Hematopoietic multipotent progenitor cell treated with erythropoietin and hydrocortisone succinate and interleukin-3 and kit ligand, for 4 days (in vitro differentiated cells): ENCODE measurements around the gene ALDH1B1.
"Not testable (repeated sequence)": the region's sequence is repeated elsewhere in the genome, so short reads cannot be mapped to it uniquely, and the experiment has no call there.

Source experiments
- DNase-seq: peaks from one replicate; pipeline ENCODE4 v3.0.0-alpha.2; 2015

ALDH1B1 gene

GRCh38 chr9:38362852-38363588 lies 29.5 kb upstream of the ALDH1B1 start:
- peak; percentile 87 for DNase-seq

- no peak for DNase-seq
Measured at GRCh38 chr9:38363589-38363925, 28.9 kb upstream of the ALDH1B1 start.

GRCh38 chr9:38367898-38368297 lies 24.6 kb upstream of the ALDH1B1 start:
- no peak for DNase-seq

GRCh38 chr9:38368731-38369130 lies 23.8 kb upstream of the ALDH1B1 start:
- DNase-seq: no peak

- no peak for DNase-seq
Measured at GRCh38 chr9:38370176-38370575, 22.3 kb upstream of the ALDH1B1 start.

GRCh38 chr9:38371495-38371894 lies 21.0 kb upstream of the ALDH1B1 start:
- DNase-seq: peak; percentile 54

GRCh38 chr9:38372762-38373619 lies 19.5 kb upstream of the ALDH1B1 start:
- DNase-seq: no peak

- no peak for DNase-seq
Measured at GRCh38 chr9:38373679-38374078, 18.8 kb upstream of the ALDH1B1 start.

- no peak for DNase-seq
Measured at GRCh38 chr9:38374847-38375571, 17.5 kb upstream of the ALDH1B1 start.

- no peak for DNase-seq
Measured at GRCh38 chr9:38375572-38375963, 16.9 kb upstream of the ALDH1B1 start.

- DNase-seq: no peak
Measured at GRCh38 chr9:38376021-38376670, 16.4 kb upstream of the ALDH1B1 start.

- DNase-seq: not testable (repeated sequence)
Measured at GRCh38 chr9:38377336-38378083, 15.0 kb upstream of the ALDH1B1 start.

- DNase-seq: no peak
Measured at GRCh38 chr9:38380230-38380871, 12.2 kb upstream of the ALDH1B1 start.

- DNase-seq: peak; percentile 27
Measured at GRCh38 chr9:38380872-38381534, 11.5 kb upstream of the ALDH1B1 start.

GRCh38 chr9:38382141-38382540 lies 10.4 kb upstream of the ALDH1B1 start:
- DNase-seq: no peak

GRCh38 chr9:38384990-38385848 lies 7.3 kb upstream of the ALDH1B1 start:
- no peak for DNase-seq

- no peak for DNase-seq
Measured at GRCh38 chr9:38385896-38386295, 6.6 kb upstream of the ALDH1B1 start.

GRCh38 chr9:38386319-38386895 lies 6.1 kb upstream of the ALDH1B1 start:
- no peak for DNase-seq

GRCh38 chr9:38387066-38387465 lies 5.4 kb upstream of the ALDH1B1 start:
- DNase-seq: no peak

- no peak for DNase-seq
Measured at GRCh38 chr9:38387751-38388150, 4.8 kb upstream of the ALDH1B1 start.
